Activated naive CD4-positive, alpha-beta T cell treated with Interleukin-2 at 50 U/mL for 16 hours (primary cell): ENCODE data around the gene MICB.
A peak's percentile ranks its signal among the peaks of the same experiment; 100 is the strongest.

Experiments
- DNase-seq: peaks from one replicate; pipeline ENCODE4 v3.0.0-alpha.2; 2020

The MICB gene

DNA sequence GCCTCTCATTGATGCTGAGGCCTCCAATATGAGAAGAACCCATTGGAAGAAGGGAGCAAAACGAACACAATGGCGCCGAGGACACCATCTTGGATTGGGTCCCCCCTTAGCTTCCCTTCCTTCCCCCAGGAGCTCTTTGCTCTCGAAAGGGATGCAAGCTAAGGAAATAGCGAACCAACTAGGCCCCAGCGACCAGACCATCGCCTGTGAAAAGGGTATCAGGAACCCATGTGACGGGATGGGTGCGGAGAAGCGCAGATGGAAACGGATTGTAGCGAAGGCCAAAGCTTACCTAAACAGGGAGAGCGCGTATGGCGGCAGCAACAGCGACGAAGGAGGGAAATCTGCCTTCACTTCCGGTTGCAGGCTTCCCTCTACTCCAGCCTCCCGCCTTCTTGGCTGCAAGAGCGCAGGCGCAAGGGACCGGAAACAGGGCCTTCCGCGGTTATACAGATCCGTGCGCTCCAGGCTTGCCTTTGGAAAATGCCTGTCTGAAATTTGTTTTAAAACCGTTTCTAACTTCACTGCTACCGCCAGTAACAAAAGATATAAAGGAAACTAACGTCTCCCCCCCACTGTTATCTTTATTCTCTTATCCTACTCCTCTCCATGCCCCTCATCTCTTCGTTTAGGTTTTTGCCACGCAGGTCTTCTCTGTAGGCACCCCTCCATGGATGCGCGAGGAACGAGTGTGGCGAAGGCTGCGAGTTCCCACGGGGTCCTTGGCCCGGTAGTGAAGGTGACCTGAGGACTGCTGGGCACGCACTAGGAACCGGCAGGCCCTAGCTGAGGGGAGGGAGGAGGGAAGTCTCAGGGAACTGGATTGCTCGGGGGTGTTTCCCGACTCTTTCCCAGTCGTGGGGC is 43.9 kb downstream of the MICB start, which contains the start of gene DDX39B:
TSS of gene DDX39B (minus strand) at position 346 of the 864 bp plus-strand sequence. CDS start 1,471 bp downstream, outside the sequence.
- DNase-seq = peak; percentile 94

DNA sequence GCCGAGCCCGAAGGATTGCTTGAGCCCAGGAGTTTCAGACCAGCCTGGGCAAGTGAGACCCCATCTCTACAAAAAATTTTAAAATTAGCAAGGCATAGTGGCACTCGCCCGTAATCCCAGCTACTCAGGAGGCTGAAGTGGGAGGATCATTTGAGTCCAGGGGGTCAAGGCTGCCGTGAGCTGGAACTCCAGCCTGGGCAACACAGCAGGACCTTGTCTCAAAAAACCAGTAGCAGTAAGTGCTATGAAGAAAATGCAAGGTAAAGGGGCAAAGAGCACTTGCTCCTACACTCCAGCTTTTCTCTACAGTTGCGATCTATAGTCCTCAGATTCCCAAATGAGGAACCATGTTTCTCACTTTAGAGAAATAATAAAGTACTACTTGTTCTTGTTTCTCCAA is 45.7 kb downstream of the MICB start:
- DNase-seq = no peak

DNA sequence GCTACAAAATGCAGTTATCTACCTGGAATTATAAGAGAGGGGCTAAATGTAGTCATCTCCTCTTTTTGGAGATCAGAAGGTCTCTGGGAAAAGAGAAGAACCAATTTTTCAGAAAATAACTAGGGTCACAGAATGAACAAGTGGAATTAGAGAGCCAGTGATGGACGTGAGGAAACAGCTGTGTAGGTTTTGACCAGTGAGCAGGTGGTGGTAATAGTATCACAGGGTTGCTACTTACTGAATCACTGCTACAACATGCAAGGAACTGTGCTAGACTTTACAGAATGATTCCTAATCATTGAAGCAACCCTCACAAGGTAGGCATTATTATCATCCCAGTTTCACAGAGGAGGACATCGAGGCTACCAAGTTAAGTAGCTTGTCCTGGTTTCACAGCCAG is 46.7 kb downstream of the MICB start:
- DNase-seq = no peak

DNA sequence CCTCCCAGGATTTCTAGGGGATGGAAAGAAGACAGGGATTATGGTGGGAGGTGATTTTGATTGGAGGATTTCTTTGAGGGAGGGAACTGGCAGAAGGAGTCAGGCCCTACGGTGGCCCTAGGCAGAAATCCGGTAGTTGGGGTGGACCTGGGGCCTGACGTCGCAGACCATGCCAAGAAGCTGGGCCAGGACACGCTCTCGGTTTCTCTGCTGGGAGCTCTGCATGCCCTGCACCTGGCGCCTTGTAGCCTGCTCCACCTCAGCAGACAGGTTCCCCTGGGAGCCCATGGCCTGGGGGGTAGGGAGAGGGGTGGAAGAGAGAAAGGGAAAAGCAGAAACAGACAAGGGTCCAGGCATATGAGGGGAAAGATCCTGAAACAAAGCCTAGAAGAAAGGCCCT is 47.3 kb downstream of the MICB start:
- DNase-seq = no peak

DNA sequence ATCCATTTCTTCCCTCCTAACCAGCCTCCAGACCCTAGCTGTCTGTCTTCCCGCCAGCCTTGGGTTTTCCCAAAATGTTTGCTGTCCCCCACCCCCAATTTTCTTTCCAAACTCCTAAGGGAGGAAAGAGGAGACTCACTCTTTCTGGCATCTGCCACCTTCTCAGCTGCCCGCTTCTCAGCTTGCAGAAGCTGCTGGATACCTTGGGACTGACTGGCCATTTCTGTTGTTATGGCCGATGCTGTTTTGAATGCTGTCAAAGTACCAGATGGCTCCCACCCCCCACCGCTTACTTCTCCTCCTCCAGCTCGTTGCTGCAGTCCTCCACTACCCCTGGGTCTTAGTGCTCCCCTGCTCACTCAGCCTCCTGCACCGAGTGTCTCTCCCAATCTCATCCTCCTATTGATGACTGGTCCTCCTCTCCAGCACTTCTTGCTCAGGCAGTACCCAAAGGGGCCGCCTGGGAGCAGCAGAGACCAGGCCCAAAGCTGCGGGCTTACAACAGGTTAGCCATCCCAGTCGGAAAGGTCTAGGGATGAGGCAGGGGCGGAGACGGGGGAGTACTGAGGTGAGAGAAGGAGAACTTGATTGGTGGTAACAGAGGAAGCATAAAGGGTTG is 48.5 kb downstream of the MICB start, which contains the start of gene ATP6V1G2:
TSS of gene ATP6V1G2 (minus strand) at position 270 of the 619 bp plus-strand sequence. CDS start at position 221, 49 bp downstream.
- DNase-seq = peak; percentile 90

DNA sequence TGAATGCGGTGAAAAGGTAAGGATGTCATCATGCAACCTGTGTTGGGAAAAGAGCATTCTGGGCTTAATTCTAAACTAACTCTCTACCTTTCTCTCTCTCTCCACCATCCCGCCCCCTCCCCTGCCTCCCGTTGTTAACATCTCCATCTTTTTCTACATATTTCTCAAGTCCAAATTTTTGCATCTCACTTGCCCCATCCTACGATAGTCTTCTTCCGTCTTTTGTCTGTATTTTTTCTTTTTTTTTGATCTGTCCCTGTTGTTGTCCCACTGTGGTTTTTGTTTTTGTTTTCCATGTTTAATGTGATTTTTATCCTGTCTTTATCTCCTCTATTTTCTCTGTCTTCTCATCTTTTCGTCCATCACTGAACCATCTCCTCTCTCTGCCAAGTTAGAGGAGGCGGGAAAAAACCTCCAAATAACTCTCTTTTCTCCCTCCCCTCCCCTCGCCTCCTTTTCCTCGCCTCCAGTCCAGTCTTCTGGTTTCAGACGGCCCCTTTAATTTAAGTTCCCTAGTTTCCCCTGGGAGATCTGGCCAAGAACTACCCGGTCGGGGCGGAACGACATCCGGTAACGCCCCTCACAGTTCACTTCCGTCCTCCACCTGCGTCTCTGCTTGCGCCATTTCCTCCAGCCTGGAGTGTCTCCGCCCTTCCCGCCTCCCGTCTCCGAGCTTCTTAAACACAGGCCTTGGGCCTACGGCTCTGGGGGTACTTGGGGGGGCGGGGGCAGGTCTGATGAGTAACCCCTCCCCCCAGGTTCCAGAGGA is 49.2 kb downstream of the MICB start, which contains the start of gene NFKBIL1:
TSS of gene NFKBIL1 (plus strand) at position 651 of the 769 bp plus-strand sequence. CDS start at position 738, 87 bp downstream.
- DNase-seq = peak; percentile 91

DNA sequence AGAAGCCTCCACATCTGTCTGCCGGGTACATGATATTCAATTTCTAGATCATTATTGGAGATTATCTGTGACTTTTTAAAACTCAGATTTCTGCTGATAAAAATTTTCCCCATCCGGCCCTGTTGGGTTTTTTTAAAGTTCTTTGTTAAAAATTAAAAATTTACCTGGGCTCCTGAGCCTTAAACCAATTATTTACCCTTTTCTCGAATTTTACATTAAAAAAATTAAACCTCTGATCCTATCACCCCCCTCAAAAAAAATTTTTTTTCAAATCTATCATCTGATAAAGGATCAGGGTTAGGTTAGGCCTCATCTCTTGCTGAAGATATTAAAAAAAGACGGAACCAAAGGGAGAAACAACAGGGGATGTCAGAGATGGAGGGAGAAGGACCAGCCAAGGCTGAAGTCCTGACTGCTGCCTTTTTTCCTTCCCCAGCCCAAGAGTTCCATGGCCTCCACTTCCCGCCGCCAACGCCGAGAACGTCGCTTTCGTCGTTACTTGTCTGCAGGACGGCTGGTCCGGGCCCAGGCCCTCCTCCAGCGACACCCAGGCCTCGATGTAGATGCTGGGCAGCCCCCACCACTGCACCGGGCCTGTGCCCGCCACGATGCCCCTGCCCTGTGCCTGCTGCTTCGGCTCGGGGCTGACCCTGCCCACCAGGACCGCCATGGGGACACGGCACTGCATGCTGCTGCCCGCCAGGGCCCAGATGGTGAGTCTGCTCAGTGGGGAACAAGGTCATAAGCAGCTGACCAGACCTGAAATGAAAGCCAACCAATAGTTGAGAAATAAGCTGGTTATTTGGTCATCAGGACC is 50.0 kb downstream of the MICB start:
- DNase-seq = no peak

DNA sequence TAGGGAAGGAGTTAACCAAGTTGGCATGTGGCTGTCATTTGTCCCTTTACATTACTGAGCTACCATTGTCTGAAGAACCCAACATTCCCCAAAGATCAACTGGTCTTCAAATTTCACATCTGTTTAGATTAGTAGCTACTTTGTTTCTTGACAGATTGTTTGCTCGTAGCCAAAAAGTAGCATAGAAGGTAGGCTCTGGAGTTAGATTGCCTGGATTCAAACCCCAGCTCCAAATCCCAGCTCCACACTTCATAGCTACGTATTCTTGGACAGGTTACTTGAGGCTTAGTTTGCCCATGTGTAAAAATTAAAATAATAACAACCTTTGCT is 50.6 kb downstream of the MICB start:
- DNase-seq = no peak

DNA sequence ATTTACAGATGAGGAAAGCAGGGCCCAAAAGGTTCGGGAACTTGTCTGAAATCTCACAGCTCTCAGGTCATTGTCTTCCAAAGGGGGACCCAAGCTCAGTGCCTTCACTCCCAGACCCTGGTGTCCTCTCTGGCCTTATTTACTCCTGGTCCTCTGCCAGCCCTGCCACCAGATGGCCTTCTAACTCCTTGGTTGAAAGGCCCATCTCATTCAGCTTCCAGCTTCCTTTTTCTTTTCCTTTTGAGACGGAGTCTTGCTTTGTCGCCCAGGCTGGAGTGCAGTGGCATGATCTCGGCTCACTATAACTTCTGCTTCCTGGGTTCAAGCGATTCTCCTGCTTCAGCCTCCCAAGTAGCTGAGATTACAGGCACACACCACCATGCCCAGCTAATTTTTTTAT is 53.4 kb downstream of the MICB start:
- DNase-seq = peak; percentile 72

DNA sequence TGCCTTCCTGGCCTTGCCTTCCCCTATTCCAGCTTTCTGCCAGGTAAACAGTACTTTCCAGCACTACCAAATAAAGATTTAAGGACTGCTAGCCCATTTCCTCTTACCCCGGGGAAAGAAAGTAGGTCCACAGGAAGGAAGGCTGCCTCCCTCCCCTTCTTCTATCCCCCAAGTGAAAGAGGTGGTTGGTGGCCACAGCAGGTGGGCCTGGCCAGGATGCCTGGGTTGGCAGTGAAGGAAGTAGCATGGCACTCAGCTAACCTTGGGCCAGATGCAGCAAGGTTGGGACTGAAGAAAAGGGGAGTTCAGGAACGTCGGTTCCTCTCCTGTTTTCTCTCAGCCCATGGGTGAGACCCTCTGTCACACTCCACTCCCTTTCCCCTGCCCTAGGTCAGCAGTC is 58.4 kb downstream of the MICB start:
- DNase-seq = no peak

DNA sequence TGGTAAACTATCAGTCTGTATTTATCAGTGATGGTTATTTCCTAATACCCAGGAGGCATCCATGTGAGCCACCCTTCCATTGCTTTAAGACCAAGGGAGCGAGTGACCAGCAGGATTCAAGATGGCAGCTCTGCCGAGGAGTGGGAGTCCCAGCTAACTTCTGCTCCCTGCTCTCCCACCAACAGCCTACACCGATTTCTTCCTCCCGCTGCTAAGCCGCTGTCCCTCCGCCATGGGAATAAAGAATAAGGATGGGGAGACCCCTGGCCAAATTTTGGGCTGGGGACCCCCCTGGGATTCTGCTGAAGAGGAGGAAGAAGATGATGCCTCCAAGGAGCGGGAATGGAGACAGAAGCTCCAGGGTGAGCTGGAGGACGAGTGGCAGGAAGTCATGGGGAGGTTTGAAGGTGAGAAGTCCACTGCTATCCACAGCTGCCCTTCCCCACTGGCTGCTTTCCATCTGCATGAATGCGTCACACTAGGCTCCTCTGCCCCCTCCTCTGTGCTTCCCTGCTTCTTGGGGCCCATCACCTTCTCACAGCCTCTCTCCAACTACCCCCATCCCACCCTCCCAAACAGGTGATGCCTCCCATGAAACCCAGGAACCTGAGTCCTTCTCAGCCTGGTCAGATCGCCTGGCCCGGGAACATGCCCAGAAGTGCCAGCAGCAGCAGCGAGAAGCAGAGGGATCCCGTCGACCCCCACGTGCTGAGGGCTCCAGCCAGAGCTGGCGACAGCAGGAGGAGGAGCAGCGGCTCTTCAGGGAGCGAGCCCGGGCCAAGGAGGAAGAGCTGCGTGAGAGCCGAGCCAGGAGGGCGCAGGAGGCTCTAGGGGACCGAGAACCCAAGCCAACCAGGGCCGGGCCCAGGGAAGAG is 59.7 kb downstream of the MICB start:
- DNase-seq = no peak

DNA sequence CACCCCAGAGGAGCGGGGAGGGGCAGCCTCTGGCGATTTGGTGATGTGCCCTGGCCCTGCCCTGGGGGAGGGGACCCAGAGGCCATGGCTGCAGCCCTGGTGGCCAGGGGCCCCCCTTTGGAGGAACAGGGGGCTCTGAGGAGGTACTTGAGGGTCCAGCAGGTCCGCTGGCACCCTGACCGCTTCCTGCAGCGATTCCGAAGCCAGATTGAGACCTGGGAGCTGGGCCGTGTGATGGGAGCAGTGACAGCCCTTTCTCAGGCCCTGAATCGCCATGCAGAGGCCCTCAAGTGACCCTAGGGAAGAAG is 60.3 kb downstream of the MICB start:
- no peak for DNase-seq

DNA sequence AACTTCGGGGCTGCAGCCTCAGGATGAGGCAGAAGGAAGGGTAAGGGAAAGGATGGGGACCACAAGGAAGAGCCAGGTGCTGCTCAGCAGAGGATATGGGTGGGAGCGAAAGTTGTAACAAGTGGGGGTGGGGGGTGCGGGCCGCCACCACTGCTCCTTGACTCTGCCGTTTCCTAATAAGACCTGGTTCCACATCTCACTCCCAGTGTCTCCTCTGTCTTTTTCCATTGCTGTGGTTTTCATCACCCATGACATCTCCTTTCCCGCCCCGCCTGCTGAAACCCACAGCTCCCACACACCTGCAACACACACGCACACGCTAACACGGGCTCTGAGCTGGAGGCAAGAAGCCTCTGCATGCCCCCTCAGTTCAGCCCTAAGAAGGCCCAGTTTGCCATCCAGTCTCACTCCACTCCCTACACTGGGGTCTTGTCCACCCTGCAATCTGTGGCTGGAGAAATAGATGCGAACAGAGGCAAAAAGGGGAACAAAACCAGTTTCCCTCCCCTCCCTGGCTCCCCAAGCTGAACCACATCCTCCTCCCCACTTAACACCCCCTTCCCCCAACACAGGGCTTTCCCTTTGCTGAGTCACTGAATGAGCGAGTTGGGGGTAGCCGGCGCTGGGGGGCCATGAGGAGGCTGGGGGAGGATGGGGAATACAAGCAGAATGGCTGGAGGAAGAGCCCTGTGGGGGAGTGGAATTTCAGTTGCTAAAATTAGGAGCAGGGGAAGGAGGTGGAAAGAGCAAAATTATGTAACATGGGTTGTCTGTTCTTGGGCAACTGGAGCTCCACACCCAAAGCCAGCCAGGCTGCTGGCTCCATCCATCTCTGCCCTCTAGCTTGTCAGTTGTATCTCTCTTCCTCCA is 60.9 kb downstream of the MICB start:
- peak; percentile 81 for DNase-seq

DNA sequence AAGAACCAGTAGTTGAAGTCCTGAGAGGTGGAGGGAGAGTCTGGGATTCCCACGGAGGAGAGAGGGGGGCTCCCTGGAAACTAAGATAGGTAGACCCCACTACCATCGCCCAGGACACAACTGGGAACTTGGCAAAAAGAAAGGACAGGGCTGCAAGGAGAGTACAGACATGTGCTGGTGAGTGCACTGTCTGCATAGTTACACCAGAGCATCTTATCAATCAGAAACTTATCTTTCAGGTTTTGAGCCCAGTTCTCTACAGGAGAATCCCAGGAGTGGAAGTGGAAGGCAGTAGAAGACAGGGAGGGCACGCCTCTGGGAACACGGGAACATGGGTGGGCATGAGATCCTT is 61.6 kb downstream of the MICB start:
- no peak for DNase-seq

DNA sequence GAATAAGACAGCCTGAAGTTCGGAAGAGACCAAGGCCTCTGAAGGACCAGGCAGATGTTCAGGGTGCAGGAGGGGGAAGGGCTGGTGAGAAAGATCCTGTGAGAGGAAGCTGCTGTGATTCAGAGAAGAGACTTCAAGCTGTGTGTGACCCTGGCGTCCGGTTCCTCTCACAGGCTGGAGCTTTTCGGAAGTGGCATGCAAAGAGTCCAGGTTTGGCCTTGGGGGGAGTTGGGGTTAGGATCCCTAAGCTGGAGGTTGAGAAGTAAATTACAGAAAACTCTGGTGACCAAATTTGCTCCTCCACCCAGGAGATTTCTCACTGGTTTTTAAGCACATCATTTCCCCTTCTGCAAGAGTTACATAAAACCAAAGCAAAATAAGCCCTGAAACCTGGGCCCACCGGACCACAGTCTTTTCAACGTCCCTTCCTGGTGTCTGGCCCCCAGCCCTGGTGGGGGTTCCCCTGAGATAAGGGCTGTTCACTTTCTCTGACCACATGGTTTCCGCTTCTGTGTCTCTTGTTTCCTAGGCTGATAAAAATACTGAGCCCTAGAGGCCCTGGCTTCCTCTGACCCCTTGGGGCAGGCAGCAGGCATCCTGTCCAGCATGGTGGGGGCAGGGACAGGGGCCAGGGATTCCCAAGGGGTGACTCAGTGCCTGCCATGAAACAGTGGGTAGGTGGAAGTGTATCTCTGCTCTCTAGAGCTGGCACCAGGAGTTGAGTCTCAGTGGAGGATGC is 62.2 kb downstream of the MICB start:
- DNase-seq = peak; percentile 53

DNA sequence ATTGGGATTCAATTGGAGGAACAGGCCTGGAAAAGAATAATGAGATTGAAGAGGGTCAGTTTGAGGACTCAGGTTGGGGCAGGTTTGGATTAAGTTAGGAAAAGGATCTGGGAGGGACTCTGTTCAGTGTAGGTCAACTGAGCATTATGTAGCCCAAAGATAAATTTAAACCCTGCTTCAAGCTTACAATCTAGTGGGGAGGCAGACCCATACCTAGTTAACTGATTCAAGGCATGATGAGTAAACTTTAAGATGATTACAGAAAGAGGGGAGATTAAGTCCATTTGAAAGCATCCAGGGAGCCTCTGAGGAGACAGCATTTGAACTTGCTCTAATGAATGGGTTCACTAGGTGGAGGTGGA is 62.7 kb downstream of the MICB start:
- DNase-seq = no peak
